ENCODE data around the gene DGKI. TPM values are rescaled to one million over a fixed set of nuclear protein-coding genes. Genes with fewer than 3 reads are reported as not detected.

The DGKI gene
- total RNA-seq, 2 experiments from 2014 or later: 0.46 TPM; not detected in 1

- intact Hi-C loops (cut with micrococcal nuclease; ENCODE audit: unreplicated experiment): no loop called here
- no peaks in the 10 kb centered on the region for H4K20me1 ChIP-seq (ENCODE audit: insufficient read depth, low read length)
These were observed 23.9 kb upstream of the DGKI start for GRCh38 chr7:137870684-137871083.

GRCh38 chr7:137870078-137870477, 23.3 kb upstream of the DGKI start:
- Histone ChIP-seq H3K4me3 (ENCODE audit: low read depth, low read length, poor library complexity, severe bottlenecking) (no peak overlapping the region), H3K9me2 (ENCODE audit: insufficient read depth, low read length) (no peaks in the 10 kb centered on the region), H3K27ac (ENCODE audit: low read depth, low read length, poor library complexity, severe bottlenecking) (no peak overlapping the region), H3K79me2 (ENCODE audit: insufficient read depth, low read depth, low read length) (no peaks in the 10 kb centered on the region), H3K9me3 (ENCODE audit: low read length) (peaks cover 9% of the 10 kb centered on the region; the same call in 1 of the 2 replicates), H3K4me1 (ENCODE audit: insufficient read depth, low read length, poor library complexity, severe bottlenecking) (no peaks in the 10 kb centered on the region), H3K36me3 (ENCODE audit: insufficient read depth, low read length) (peaks cover 19% of the 10 kb centered on the region), H2AFZ (ENCODE audit: low read length) (no peak overlapping the region), H3K4me2 (ENCODE audit: low read length) (no peak overlapping the region), H4K20me1 (ENCODE audit: insufficient read depth, low read length) (no peaks in the 10 kb centered on the region)
- TF ChIP-seq CTCF (conservative IDR thresholded peaks at IDR 0.05; ENCODE audit: low read length): no peak
- no peak for TF ChIP-seq EZH2phosphoT487 (IDR thresholded peaks at IDR 0.05; ENCODE audit: borderline replicate concordance, low read depth, low read length)
- intact Hi-C loops (cut with micrococcal nuclease; ENCODE audit: unreplicated experiment): no loop called here
- CTCF ChIA-PET (ENCODE audit: unreplicated experiment): interaction anchor here (0.5 kb wide), 1 partner anchor 47 kb away, joined by 4 read pairs; no protein-coding TSS in a partner anchor
- POLR2A ChIA-PET: interaction anchor here (0.5 to 1.3 kb wide), 2 partner anchors 11 to 190 kb away, joined by 3 to 9 read pairs; no protein-coding TSS in a partner anchor
- no peak for DNase-seq (ENCODE audit: low spot score)
- no TSS peak for BruUV-seq (replicated peaks)

More at GRCh38 chr7:137870684-137871083, 23.9 kb upstream of the DGKI start:
- H3K4me1 ChIP-seq (ENCODE audit: insufficient read depth, low read length, poor library complexity, severe bottlenecking): no peaks in the 10 kb centered on the region
- no TSS peak for BruUV-seq (replicated peaks)
- TF ChIP-seq CTCF (conservative IDR thresholded peaks at IDR 0.05; ENCODE audit: low read length) (no peak), EZH2phosphoT487 (IDR thresholded peaks at IDR 0.05; ENCODE audit: borderline replicate concordance, low read depth, low read length) (no peak)
- H3K4me3 ChIP-seq (ENCODE audit: low read depth, low read length, poor library complexity, severe bottlenecking): no peak overlapping the region
- no peak for DNase-seq (ENCODE audit: low spot score)
- H3K79me2 ChIP-seq (ENCODE audit: insufficient read depth, low read depth, low read length): no peaks in the 10 kb centered on the region
- ChIA-PET CTCF (ENCODE audit: unreplicated experiment) (no interaction called here), POLR2A (interaction anchor here (1.3 kb wide), 1 partner anchor 10 kb away, joined by 3 read pairs; no protein-coding TSS in a partner anchor)
- peaks cover 8% of the 10 kb centered on the region; the same call in 1 of the 2 replicates for H3K9me3 ChIP-seq (ENCODE audit: low read length)
- H3K36me3 ChIP-seq (ENCODE audit: insufficient read depth, low read length): peaks cover 21% of the 10 kb centered on the region
- no peak overlapping the region for H2AFZ ChIP-seq (ENCODE audit: low read length)
- no peaks in the 10 kb centered on the region for H3K9me2 ChIP-seq (ENCODE audit: insufficient read depth, low read length)
- H3K4me2 ChIP-seq (ENCODE audit: low read length): no peak overlapping the region
- no peak overlapping the region for H3K27ac ChIP-seq (ENCODE audit: low read depth, low read length, poor library complexity, severe bottlenecking)

DNA sequence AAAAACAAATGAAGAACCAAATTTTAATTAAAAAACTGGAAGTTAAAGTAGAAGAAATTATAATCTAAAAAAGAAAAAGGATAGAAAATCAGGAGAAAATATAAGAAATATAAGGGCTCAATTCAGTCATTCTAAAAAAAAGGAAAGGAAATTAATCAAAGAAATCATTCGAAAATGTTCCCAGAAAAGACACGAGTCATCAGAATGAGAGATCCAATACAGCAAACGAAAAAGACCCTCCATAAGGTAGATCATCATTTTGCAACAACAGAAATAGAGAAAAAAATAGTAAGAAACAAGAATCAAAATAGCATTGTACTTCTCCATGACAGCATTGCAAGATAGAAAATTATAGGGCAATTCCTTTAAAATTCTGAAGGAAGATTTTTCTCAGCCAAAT, 22.5 kb upstream of the DGKI start:
- Histone ChIP-seq H2AFZ (ENCODE audit: low read length) (no peak overlapping the region), H3K27ac (ENCODE audit: low read depth, low read length, poor library complexity, severe bottlenecking) (no peak overlapping the region), H3K9me2 (ENCODE audit: insufficient read depth, low read length) (no peaks in the 10 kb centered on the region), H3K4me1 (ENCODE audit: insufficient read depth, low read length, poor library complexity, severe bottlenecking) (no peaks in the 10 kb centered on the region), H3K4me2 (ENCODE audit: low read length) (no peak overlapping the region), H3K79me2 (ENCODE audit: insufficient read depth, low read depth, low read length) (no peaks in the 10 kb centered on the region), H4K20me1 (ENCODE audit: insufficient read depth, low read length) (no peaks in the 10 kb centered on the region), H3K4me3 (ENCODE audit: low read depth, low read length, poor library complexity, severe bottlenecking) (no peak overlapping the region), H3K9me3 (ENCODE audit: low read length) (peaks cover 9% of the 10 kb centered on the region; the same call in 1 of the 2 replicates), H3K36me3 (ENCODE audit: insufficient read depth, low read length) (peaks cover 18% of the 10 kb centered on the region)
- ChIA-PET POLR2A (interaction anchor here (0.6 kb wide), 1 partner anchor 33 kb away, joined by 5 read pairs; no protein-coding TSS in a partner anchor), CTCF (ENCODE audit: unreplicated experiment) (no interaction called here)
- BruUV-seq (replicated peaks): no TSS peak
- intact Hi-C loops (cut with micrococcal nuclease; ENCODE audit: unreplicated experiment): no loop called here
- TF ChIP-seq CTCF (conservative IDR thresholded peaks at IDR 0.05; ENCODE audit: low read length): no peak
- TF ChIP-seq EZH2phosphoT487 (IDR thresholded peaks at IDR 0.05; ENCODE audit: borderline replicate concordance, low read depth, low read length): no peak
- DNase-seq (ENCODE audit: low spot score): no peak
